OCI-LY3 (cell line): Measurements from ENCODE around the gene LILRA2.

Experiments used
- EZH2phosphoT487 ChIP-seq: fragments of 200-600 bp; shearing (Covaris generic); IDR thresholded peaks from 2 replicates; pipeline ENCODE4 v1.6.1; 2018; ENCODE audit warnings: antibody characterized with exemption, mixed run types, low read depth
- TF ChIP-seq, protein P1 (sequence below): fragments of 200-600, 300-600 bp; sonication (generic); IDR thresholded peaks from 2 replicates; pipeline ENCODE4 v1.5.1; 2014; ENCODE audit warnings: antibody characterized with exemption, low read length, low read depth

DNA sequence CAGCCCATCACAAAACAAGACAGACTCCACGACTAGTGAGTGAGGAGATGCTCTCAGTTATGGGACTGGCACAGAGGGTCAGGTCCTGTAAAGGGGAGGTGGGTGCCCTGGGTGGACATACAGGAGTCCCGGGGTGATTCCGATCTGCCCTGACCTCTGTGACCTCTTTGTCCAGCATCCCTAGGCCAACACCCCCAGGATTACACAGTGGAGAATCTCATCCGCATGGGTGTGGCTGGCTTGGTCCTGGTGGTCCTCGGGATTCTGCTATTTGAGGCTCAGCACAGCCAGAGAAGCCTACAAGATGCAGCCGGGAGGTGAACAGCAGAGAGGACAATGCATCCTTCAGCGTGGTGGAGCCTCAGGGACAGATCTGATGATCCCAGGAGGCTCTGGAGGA is 13.4 kb downstream of the LILRA2 start:
- TF ChIP-seq, protein P1, sequence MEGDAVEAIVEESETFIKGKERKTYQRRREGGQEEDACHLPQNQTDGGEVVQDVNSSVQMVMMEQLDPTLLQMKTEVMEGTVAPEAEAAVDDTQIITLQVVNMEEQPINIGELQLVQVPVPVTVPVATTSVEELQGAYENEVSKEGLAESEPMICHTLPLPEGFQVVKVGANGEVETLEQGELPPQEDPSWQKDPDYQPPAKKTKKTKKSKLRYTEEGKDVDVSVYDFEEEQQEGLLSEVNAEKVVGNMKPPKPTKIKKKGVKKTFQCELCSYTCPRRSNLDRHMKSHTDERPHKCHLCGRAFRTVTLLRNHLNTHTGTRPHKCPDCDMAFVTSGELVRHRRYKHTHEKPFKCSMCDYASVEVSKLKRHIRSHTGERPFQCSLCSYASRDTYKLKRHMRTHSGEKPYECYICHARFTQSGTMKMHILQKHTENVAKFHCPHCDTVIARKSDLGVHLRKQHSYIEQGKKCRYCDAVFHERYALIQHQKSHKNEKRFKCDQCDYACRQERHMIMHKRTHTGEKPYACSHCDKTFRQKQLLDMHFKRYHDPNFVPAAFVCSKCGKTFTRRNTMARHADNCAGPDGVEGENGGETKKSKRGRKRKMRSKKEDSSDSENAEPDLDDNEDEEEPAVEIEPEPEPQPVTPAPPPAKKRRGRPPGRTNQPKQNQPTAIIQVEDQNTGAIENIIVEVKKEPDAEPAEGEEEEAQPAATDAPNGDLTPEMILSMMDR: no peak
- no peak for TF ChIP-seq EZH2phosphoT487
